ENCODE results near the gene CXCL14. TPM values are rescaled to one million over a fixed set of nuclear protein-coding genes. Genes with fewer than 3 reads are reported as not detected.

Gene CXCL14
- total and polyA plus RNA-seq, 2 of the 4 experiments (the other 2 are of a cell fraction): not detected

DNA sequence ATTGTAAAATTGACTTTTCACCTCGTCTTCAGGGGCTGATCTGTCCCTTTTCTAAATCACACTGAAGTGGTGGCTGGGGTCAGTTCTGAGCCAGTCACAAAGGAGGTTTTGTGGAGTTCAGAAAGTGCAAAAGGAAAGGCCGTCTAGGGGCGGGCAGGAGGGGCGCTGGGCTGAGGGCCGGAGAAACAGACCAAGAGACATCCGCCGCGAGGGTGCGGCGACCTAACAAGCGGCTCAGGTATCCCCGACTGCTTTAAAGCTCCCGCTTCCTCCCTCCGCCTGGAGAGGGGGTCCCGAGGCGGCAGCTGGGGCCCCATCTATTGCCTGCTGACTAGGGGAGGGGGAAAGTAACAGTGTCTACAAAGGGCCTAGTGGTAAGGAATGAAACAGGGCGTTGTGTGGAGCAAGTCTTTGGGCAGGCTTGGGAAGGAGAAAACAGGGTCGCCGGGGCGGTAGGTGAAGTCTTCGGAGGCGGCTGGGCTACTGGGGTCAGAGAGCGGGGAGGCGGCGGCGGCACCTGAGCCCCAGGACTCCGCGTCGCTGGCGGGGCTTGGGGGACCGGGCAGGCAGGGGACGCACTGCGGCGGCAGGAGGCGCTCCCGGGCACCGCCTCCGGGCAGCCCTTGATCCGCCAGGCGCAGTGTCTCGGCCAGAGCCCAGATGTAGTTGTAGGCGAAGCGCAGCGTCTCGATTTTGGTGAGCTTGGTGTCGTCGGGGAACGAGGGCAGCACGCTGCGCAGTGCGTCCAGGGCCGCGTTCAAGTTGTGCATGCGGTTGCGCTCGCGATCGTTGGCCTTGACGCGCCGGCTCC is 44.0 kb downstream of the CXCL14 start:
- Histone ChIP-seq H3K4me2 (ENCODE audit: low read depth, low read length) (no peak overlapping the region), H3K9me1 (ENCODE audit: insufficient read depth, low read length) (no peaks in the 10 kb centered on the region), H4K20me1 (ENCODE audit: insufficient read depth, low read length) (no peaks in the 10 kb centered on the region), H4K91ac (ENCODE audit: insufficient read depth, low read depth, low read length) (no peak overlapping the region), H2AK5ac (ENCODE audit: low read depth, low read length) (no peak overlapping the region), H3K27ac (ENCODE audit: insufficient read depth, low read length) (no peak overlapping the region), H3K9me3 (ENCODE audit: control insufficient read depth, insufficient read depth, low read length) (peaks cover 5% of the 10 kb centered on the region), H2AK9ac (replicated peaks; ENCODE audit: low read depth, low read length, poor library complexity) (no peak overlapping the region), H3K14ac (replicated peaks; ENCODE audit: low read depth, low read length) (no peak overlapping the region), H3K4me3 (ENCODE audit: insufficient read depth, low read depth, low read length) (no peak overlapping the region), H3K36me3 (ENCODE audit: control insufficient read depth, insufficient read depth, low read length) (no peaks in the 10 kb centered on the region), H3K27me3 (ENCODE audit: control insufficient read depth, insufficient read depth, low read length) (peaks cover 84% of the 10 kb centered on the region), H2BK5ac (ENCODE audit: low read depth, low read length, poor library complexity, severe bottlenecking) (no peak overlapping the region), H3K23ac (ENCODE audit: low read depth, low read length) (no peak overlapping the region), H3K4ac (ENCODE audit: low read depth, low read length) (no peak overlapping the region), H2BK120ac (ENCODE audit: low read depth, low read length) (no peak overlapping the region), H3K79me1 (ENCODE audit: low read depth in 1 of 2, low read length in 2 of 2) (no peaks in the 10 kb centered on the region), H2AFZ (replicated peaks; ENCODE audit: low read length, poor library complexity) (peak overlapping the region; percentile 80), H3K56ac (ENCODE audit: extremely low read depth, insufficient read depth, low read length) (no peak overlapping the region), H3K9ac (ENCODE audit: low read depth, low read length) (no peak overlapping the region), H4K8ac (ENCODE audit: low read depth in 2 of 2, low read length in 2 of 2) (no peak overlapping the region), H2BK20ac (ENCODE audit: low read depth, low read length) (no peak overlapping the region), H3K18ac (ENCODE audit: low read depth, low read length) (no peak overlapping the region), H4K5ac (ENCODE audit: low read depth, low read length) (no peak overlapping the region), H2BK15ac (ENCODE audit: low read depth, low read length) (no peak overlapping the region), H3K4me1 (ENCODE audit: control insufficient read depth, insufficient read depth, low read length) (no peaks in the 10 kb centered on the region)
- dilution Hi-C loops (cut with HindIII; ENCODE audit: low sequenced_read_pairs, unreplicated experiment) (no loop called here), in situ Hi-C loops (cut with MboI; ENCODE audit: low sequenced_read_pairs) (no loop called here), intact Hi-C loops (cut with micrococcal nuclease) (no loop called here)
- DNase-seq: no peak
- BruUV-seq (replicated peaks): no TSS peak
- WGBS, 2 experiments (ENCODE audit: extremely low coverage in 2 of 2, insufficient read length in 1 of 2): 5% methylated on average over 49 of the region's 61 CpGs; no CpG with 5 or more reads in 1 of the 2 experiments
- CTCF ChIA-PET: interaction anchor here (1.3 kb wide), 1 partner anchor 68 kb away, joined by 5 read pairs; no protein-coding TSS in a partner anchor
- TF ChIP-seq POLR2A (IDR thresholded peaks at IDR 0.05; ENCODE audit: low read depth, low read length) (no peak), CEBPB (IDR thresholded peaks at IDR 0.05; ENCODE audit: low read depth, low read length) (no peak), CHD1 (IDR thresholded peaks at IDR 0.05; ENCODE audit: low read depth, low read length) (no peak), BHLHE40 (IDR thresholded peaks at IDR 0.05; ENCODE audit: low read depth, low read length) (no peak), RAD21 (IDR thresholded peaks at IDR 0.05; ENCODE audit: low read length) (no peak), NFE2L2 (IDR thresholded peaks at IDR 0.05; ENCODE audit: low read depth, low read length) (no peak), SMC3 (IDR thresholded peaks at IDR 0.05; ENCODE audit: low read depth, low read length) (no peak), FOS (IDR thresholded peaks at IDR 0.05; ENCODE audit: low read depth, low read length) (no peak), MAFK (IDR thresholded peaks at IDR 0.05; ENCODE audit: low read depth, low read length) (no peak), MAZ (IDR thresholded peaks at IDR 0.05; ENCODE audit: borderline replicate concordance, low read depth, low read length) (no peak)
- TF ChIP-seq, protein P1, sequence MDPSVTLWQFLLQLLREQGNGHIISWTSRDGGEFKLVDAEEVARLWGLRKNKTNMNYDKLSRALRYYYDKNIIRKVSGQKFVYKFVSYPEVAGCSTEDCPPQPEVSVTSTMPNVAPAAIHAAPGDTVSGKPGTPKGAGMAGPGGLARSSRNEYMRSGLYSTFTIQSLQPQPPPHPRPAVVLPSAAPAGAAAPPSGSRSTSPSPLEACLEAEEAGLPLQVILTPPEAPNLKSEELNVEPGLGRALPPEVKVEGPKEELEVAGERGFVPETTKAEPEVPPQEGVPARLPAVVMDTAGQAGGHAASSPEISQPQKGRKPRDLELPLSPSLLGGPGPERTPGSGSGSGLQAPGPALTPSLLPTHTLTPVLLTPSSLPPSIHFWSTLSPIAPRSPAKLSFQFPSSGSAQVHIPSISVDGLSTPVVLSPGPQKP (IDR thresholded peaks at IDR 0.05; ENCODE audit: borderline replicate concordance, low read depth, low read length): no peak
- TF ChIP-seq, protein P2, sequence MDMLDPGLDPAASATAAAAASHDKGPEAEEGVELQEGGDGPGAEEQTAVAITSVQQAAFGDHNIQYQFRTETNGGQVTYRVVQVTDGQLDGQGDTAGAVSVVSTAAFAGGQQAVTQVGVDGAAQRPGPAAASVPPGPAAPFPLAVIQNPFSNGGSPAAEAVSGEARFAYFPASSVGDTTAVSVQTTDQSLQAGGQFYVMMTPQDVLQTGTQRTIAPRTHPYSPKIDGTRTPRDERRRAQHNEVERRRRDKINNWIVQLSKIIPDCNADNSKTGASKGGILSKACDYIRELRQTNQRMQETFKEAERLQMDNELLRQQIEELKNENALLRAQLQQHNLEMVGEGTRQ (IDR thresholded peaks at IDR 0.05; ENCODE audit: low read depth, low read length): no peak
- TF ChIP-seq, protein P3, sequence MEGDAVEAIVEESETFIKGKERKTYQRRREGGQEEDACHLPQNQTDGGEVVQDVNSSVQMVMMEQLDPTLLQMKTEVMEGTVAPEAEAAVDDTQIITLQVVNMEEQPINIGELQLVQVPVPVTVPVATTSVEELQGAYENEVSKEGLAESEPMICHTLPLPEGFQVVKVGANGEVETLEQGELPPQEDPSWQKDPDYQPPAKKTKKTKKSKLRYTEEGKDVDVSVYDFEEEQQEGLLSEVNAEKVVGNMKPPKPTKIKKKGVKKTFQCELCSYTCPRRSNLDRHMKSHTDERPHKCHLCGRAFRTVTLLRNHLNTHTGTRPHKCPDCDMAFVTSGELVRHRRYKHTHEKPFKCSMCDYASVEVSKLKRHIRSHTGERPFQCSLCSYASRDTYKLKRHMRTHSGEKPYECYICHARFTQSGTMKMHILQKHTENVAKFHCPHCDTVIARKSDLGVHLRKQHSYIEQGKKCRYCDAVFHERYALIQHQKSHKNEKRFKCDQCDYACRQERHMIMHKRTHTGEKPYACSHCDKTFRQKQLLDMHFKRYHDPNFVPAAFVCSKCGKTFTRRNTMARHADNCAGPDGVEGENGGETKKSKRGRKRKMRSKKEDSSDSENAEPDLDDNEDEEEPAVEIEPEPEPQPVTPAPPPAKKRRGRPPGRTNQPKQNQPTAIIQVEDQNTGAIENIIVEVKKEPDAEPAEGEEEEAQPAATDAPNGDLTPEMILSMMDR (conservative IDR thresholded peaks at IDR 0.05; ENCODE audit: low read depth, low read length): no peak
- POLR2A ChIA-PET (ENCODE audit: unreplicated experiment): no interaction called here
- ATAC-seq (ENCODE audit: low read depth): 0 out of 2 replicates have a peak, but pooled peaks have one; percentile 14

All from IMR-90 (cell line).